ENCODE data around the gene ZSCAN2. TPM values are rescaled to one million over a fixed set of nuclear protein-coding genes. Genes with fewer than 3 reads are reported as not detected.

ZSCAN2 gene
- total RNA-seq, 2 experiments from 2014 or later = 10.8 to 10.9 TPM

GRCh38 chr15:84659904-84660781 lies 59.3 kb downstream of the ZSCAN2 start:
- Mint-ChIP-seq H3K27me3 (no peaks in the 10 kb centered on the region), H3K4me3 (peak overlapping the region; percentile 22), H3K27ac (no peak overlapping the region), H3K9me3 (no peaks in the 10 kb centered on the region), H3K36me3 (ENCODE audit: low read depth) (peaks cover 19% of the 10 kb centered on the region), H3K4me1 (peaks cover 24% of the 10 kb centered on the region)
- POLR2A ChIA-PET = interaction anchor here (2.8 to 5.3 kb wide), 3 partner anchors 56 to 86 kb away, joined by 10 to 21 read pairs (median 17); partner anchors contain the start of gene SEC11A
- no peak for DNase-seq
- CTCF ChIA-PET = interaction anchor here (0.6 to 6.1 kb wide), 6 partner anchors 17 to 218 kb away, joined by 3 to 36 read pairs (median 4); partner anchors contain the start of gene SEC11A

- peaks cover 26% of the 10 kb centered on the region for H3K36me3 Mint-ChIP-seq (ENCODE audit: low read depth)
- ChIA-PET CTCF (no interaction called here), POLR2A (no interaction called here)
- H3K4me1 Mint-ChIP-seq = peaks cover 21% of the 10 kb centered on the region
- no peak for DNase-seq
- H3K27ac Mint-ChIP-seq = no peak overlapping the region
- H3K27me3 Mint-ChIP-seq = no peaks in the 10 kb centered on the region
- no peak overlapping the region for H3K4me3 Mint-ChIP-seq
- H3K9me3 Mint-ChIP-seq = no peaks in the 10 kb centered on the region
Measured at GRCh38 chr15:84661001-84661400, 60.2 kb downstream of the ZSCAN2 start.

DNA sequence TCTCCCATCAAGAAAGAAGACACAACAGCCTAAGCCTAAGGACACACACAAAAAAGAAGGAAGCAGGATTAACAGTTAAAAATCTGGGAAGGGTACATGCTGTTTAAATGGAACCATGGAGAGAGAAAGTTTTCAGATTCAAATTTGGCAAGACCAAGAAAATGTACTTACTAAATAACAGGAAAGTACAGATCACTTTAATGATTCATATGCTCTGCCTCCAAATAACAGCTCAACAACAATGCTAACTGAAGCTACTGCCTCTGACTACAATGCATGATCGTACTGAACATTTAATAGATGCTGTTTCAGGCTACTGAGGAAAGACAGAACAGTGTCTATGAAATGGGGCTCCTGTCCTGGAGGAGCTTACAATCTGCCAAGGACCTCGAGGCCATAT lies 65.6 kb downstream of the ZSCAN2 start:
- CTCF ChIA-PET = interaction anchor here (0.8 to 1.6 kb wide), 3 partner anchors 12 to 86 kb away, joined by 3 to 4 read pairs (median 3); no protein-coding TSS in a partner anchor
- Mint-ChIP-seq H3K4me3 (no peak overlapping the region), H3K27ac (no peak overlapping the region), H3K9me3 (no peaks in the 10 kb centered on the region), H3K27me3 (no peaks in the 10 kb centered on the region), H3K4me1 (peaks cover 15% of the 10 kb centered on the region), H3K36me3 (ENCODE audit: low read depth) (peaks cover 56% of the 10 kb centered on the region)
- POLR2A ChIA-PET = no interaction called here
- DNase-seq = no peak

GRCh38 chr15:84668221-84668982 lies 67.6 kb downstream of the ZSCAN2 start:
- Mint-ChIP-seq H3K4me1 (peaks cover 22% of the 10 kb centered on the region), H3K27me3 (no peaks in the 10 kb centered on the region), H3K4me3 (no peak overlapping the region), H3K9me3 (no peaks in the 10 kb centered on the region), H3K36me3 (ENCODE audit: low read depth) (peaks cover 63% of the 10 kb centered on the region), H3K27ac (peak overlapping the region; percentile 9)
- ChIA-PET POLR2A (interaction anchor here (0.5 to 1.7 kb wide), 5 partner anchors 10 to 81 kb away, joined by 3 to 6 read pairs (median 3); partner anchors contain the start of genes NMB and WDR73), CTCF (interaction anchor here (0.6 kb wide), 1 partner anchor 74 kb away, joined by 3 read pairs; no protein-coding TSS in a partner anchor)
- DNase-seq = no peak

DNA sequence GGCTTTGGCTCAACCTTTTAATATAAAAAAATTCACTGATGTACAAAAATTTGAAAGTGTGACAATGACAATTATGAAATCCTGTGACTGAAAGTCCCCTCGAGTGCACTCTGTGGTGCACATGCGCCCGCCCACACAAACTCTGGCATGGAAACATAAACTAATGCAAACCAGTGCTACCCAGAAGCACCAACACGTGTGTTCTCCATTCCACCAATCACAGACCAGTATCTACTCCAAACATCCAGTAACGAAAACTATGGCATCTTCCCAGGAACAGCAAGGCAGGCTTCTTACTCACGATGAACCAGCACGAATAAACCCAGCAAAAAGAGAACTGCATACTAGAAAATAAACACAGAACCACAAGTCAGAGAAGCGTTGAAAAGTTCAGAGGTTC lies 68.9 kb downstream of the ZSCAN2 start:
- DNase-seq = no peak
- ChIA-PET CTCF (no interaction called here), POLR2A (interaction anchor here (0.9 to 1.7 kb wide), 5 partner anchors 11 to 79 kb away, joined by 3 to 6 read pairs (median 3); partner anchors contain the start of genes NMB and WDR73)
- H3K4me3 Mint-ChIP-seq = no peak overlapping the region
- H3K4me1 Mint-ChIP-seq = peaks cover 22% of the 10 kb centered on the region
- no peak overlapping the region for H3K27ac Mint-ChIP-seq
- H3K27me3 Mint-ChIP-seq = no peaks in the 10 kb centered on the region
- H3K9me3 Mint-ChIP-seq = no peaks in the 10 kb centered on the region
- peaks cover 61% of the 10 kb centered on the region for H3K36me3 Mint-ChIP-seq (ENCODE audit: low read depth)

DNA sequence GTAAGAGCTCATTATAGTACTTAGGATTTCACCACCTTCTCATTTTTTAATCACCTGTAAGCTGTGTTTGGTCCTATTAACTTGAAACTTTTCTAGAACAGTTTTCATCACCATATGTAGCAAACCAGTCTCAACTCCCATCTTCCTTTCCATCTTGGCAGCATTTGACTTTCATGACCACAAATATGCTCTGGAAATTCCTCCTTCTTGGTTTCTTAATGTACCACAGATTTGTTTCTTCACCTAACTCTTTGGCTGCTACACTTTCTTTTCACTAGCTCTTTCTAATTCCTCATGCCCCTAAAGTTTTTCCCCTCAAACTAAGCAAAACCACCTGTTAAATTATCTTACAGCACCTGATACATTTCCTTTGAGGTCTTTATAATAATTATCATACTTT lies 70.4 kb downstream of the ZSCAN2 start:
- ChIA-PET CTCF (interaction anchor here (0.6 to 1.0 kb wide), 2 partner anchors 15 to 100 kb away, joined by 3 to 5 read pairs; no protein-coding TSS in a partner anchor), POLR2A (interaction anchor here (1.0 to 1.1 kb wide), 2 partner anchors 44 to 80 kb away, joined by 3 read pairs; no protein-coding TSS in a partner anchor)
- H3K4me3 Mint-ChIP-seq = no peak overlapping the region
- H3K27ac Mint-ChIP-seq = no peak overlapping the region
- H3K27me3 Mint-ChIP-seq = no peaks in the 10 kb centered on the region
- DNase-seq = no peak
- H3K9me3 Mint-ChIP-seq = no peaks in the 10 kb centered on the region
- H3K36me3 Mint-ChIP-seq (ENCODE audit: low read depth) = peaks cover 60% of the 10 kb centered on the region
- peaks cover 22% of the 10 kb centered on the region for H3K4me1 Mint-ChIP-seq

Other genes with a start within 250 kb of the ZSCAN2 start
- 10 to 100 TPM; 17.6 to 17.9 TPM for gene WDR73, start 53.3 kb downstream of the ZSCAN2 start, total RNA-seq
- gene NMB, start 57.2 kb downstream of the ZSCAN2 start, total RNA-seq = 1 to 10 TPM; 4.0 to 4.1 TPM
- 100 to 1,000 TPM; 132 to 139 TPM for gene SEC11A, start 115.1 kb downstream of the ZSCAN2 start, total RNA-seq
- gene ZNF592, start 147.6 kb downstream of the ZSCAN2 start, total RNA-seq = 10 to 100 TPM; 36.6 to 38.0 TPM
- gene ALPK3, start 216.3 kb downstream of the ZSCAN2 start, total RNA-seq = under 1 TPM; 0.20 TPM